K562 (cell line): ENCODE data around the gene TMC4. TPM values are rescaled to one million over a fixed set of nuclear protein-coding genes. Genes with fewer than 3 reads are reported as not detected.

Source experiments
- BRF1 ChIP-seq: IDR thresholded peaks from 3 replicates; pipeline ENCODE4 v1.6.1; 2011; ENCODE audit warnings: borderline replicate concordance, mild to moderate bottlenecking; ENCODE audit not compliant: insufficient read length; ENCODE audit errors: extremely low read depth
- CHD2 ChIP-seq: IDR thresholded peaks from 2 replicates; pipeline ENCODE4 v1.6.1; 2011; ENCODE audit warnings: low read depth, low read length
- GTF3C2 ChIP-seq: IDR thresholded peaks from 3 replicates; pipeline ENCODE4 v1.6.1; 2011; ENCODE audit warnings: borderline replicate concordance, mild to moderate bottlenecking, moderate library complexity; ENCODE audit not compliant: insufficient read length; ENCODE audit errors: extremely low read depth
- HMGXB4 ChIP-seq: sonication (generic); formaldehyde crosslinking; IDR thresholded peaks from 2 replicates; pipeline ENCODE4 v1.8.1; 2023; ENCODE audit warnings: mild to moderate bottlenecking, missing genetic modification reagents
- MXD1 ChIP-seq: fragments of 250-450 bp; sonication (Bioruptor Pico); IDR thresholded peaks from 2 replicates; pipeline ENCODE4 v1.8.0; 2021; ENCODE audit warnings: borderline replicate concordance, mild to moderate bottlenecking, moderate library complexity; ENCODE audit not compliant: poor library complexity, severe bottlenecking
- MYBL2 ChIP-seq, 2 experiments: fragments of 450-650 bp in 1 of 2; sonication (generic) in 1 of 2; formaldehyde crosslinking in 1 of 2; IDR thresholded peaks; 2 replicates each; pipeline versions ENCODE4 v1.6.1 to v1.8.1; 2017 to 2022; ENCODE audit warnings: borderline replicate concordance in 1 of 2, inconsistent platforms in 1 of 2, low read depth in 1 of 2, mild to moderate bottlenecking in 1 of 2, missing genetic modification reagents in 1 of 2, moderate library complexity in 1 of 2
- NR2F6 ChIP-seq: fragments of 450-650 bp; formaldehyde crosslinking; IDR thresholded peaks from 2 replicates; pipeline ENCODE4 v1.4.0; 2020; ENCODE audit warnings: mild to moderate bottlenecking
- SIX5 ChIP-seq, 2 experiments: IDR thresholded peaks; 2 replicates each; pipeline ENCODE4 v1.6.1; 2011; ENCODE audit warnings: low read length in 2 of 2, borderline replicate concordance in 1 of 2, low read depth in 1 of 2, mild to moderate bottlenecking in 1 of 2, moderate library complexity in 1 of 2; ENCODE audit not compliant: insufficient read depth in 1 of 2
- TAF7 ChIP-seq: fragments of 450-650 bp; IDR thresholded peaks from 2 replicates; pipeline ENCODE4 v1.6.1; 2016; ENCODE audit warnings: missing genetic modification characterization, missing compliant biosample characterization
- TAF9B ChIP-seq: fragments of 450-650 bp; IDR thresholded peaks from 2 replicates; pipeline ENCODE4 v1.6.1; 2018; ENCODE audit warnings: mild to moderate bottlenecking; ENCODE audit not compliant: partially characterized antibody
- TFE3 ChIP-seq: fragments of 450-650 bp; formaldehyde crosslinking; IDR thresholded peaks from 2 replicates; pipeline ENCODE4 v1.4.0; 2020; ENCODE audit warnings: mild to moderate bottlenecking, mixed read lengths
- ZBTB5 ChIP-seq: fragments of 450-650 bp; IDR thresholded peaks from 2 replicates; pipeline ENCODE4 v1.6.1; 2017; ENCODE audit warnings: antibody characterized with exemption
- ZC3H11A ChIP-seq: IDR thresholded peaks from 2 replicates; pipeline ENCODE4 v1.6.1; 2012; ENCODE audit warnings: low read depth, low read length, improper control_type of control experiment
- ZNF146 ChIP-seq: IDR thresholded peaks from one replicate; pipeline ENCODE4 v1.6.1; 2018; ENCODE audit warnings: missing compliant biosample characterization; ENCODE audit not compliant: unreplicated experiment
- ZNF507 ChIP-seq: conservative IDR thresholded peaks from 2 replicates; pipeline ENCODE4 v1.6.1; 2017; ENCODE audit warnings: missing genetic modification characterization, missing compliant biosample characterization
- polyA plus RNA-seq, 8 experiments: library from polyadenylated mRNA; depleted of rRNA in 4 of 8; stranded (reverse) in 5 of 8; unstranded in 3 of 8; fragments of >200 nt; fragmentation: Nextera tagmentation in 2 of 8; fragmentation: Illumina TruSeq in 1 of 8; extraction: Ambion mirVana in 2 of 8; extraction: Trizol in 1 of 8; gene quantifications; 2 replicates each; pipeline versions ENCODE4 v1.2.1 to v1.2.3, GENCODE V29; 2011 to 2014; ENCODE audit warnings: inconsistent platforms in 1 of 8, missing spikeins in 1 of 8
- total RNA-seq, 7 experiments: library from RNA; depleted of rRNA in 6 of 7; stranded (reverse); fragments of >200 nt in 6 of 7; fragmentation: Illumina TruSeq in 2 of 7; extraction: Trizol in 2 of 7; gene quantifications; 2 replicates each; pipeline versions ENCODE4 v1.2.1 to v1.2.3, GENCODE V29; 2011 to 2021; ENCODE audit warnings: low replicate concordance in 1 of 7

The TMC4 gene
- total and polyA plus RNA-seq, 9 of the 15 experiments (the other 6 are each of a cell fraction or from before 2014, with no cell fraction given): 0.12 to 0.79 (median 0.36) TPM; not detected in 2

- TF ChIP-seq GTF3C2 (no peak), MXD1 (CRISPR knock-in tag) (no peak), HMGXB4 (no peak), CHD2 (no peak), MYBL2 (IDR thresholded peaks at IDR 0.05; ENCODE audit: low read depth) (no peak), MYBL2 (CRISPR knock-in tag; IDR thresholded peaks at IDR 0.05; ENCODE audit: borderline replicate concordance) (no peak), ZC3H11A (no peak), ZNF507 (tag) (no peak), SIX5 (IDR thresholded peaks at IDR 0.05; ENCODE audit: borderline replicate concordance in 1 of 2, insufficient read depth in 1 of 2, low read depth in 1 of 2, low read length in 2 of 2) (no peak), BRF1 (no peak), ZNF146 (CRISPR knock-in tag) (no peak), NR2F6 (CRISPR knock-in tag) (no peak), ZBTB5 (no peak), TAF9B (no peak), TFE3 (CRISPR knock-in tag) (no peak), TAF7 (tag) (no peak)
Observed at GRCh38 chr19:54218960-54219661, 46.2 kb upstream of the TMC4 start (continued).
